ENCODE data around the gene TBC1D8.

The TBC1D8 gene

GRCh38 chr2:101111917-101112771, 39.0 kb downstream of the TBC1D8 start:
- DNase-seq (ENCODE audit: low read depth): peak; percentile 42

DNA sequence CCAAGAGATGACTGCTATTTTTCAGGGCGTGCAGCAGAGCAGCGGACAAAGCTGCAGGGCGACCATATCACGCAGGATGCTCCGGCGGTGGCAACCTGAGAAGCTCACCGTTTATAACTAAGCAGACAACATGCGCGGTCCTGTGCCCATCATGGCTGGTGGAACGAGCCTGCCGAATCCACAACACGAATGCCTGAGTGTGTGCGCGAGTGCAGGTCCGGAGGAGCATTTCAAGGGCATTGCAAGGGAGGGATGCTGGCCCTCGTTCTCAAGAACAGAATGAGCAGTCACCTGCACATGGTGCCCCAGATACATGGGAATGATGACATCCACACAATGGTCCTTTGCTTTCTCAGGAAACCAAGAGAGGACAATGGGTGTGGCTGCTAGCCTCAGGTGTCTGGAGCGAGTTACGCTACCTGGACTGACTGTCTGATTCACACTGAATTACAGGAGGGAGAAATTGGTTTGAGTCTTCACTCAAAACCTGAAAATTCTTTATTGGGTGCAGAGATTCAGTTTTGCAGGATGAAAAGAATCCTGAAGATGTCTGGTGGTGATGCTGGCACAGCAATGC, 39.8 kb downstream of the TBC1D8 start:
- DNase-seq (ENCODE audit: low read depth): no peak

GRCh38 chr2:101109451-101110118, 41.6 kb downstream of the TBC1D8 start:
- no peak for DNase-seq (ENCODE audit: low read depth)

GRCh38 chr2:101108357-101108756, 42.8 kb downstream of the TBC1D8 start:
- DNase-seq (ENCODE audit: low read depth): no peak

- DNase-seq (ENCODE audit: low read depth): no peak
These were observed 43.9 kb downstream of the TBC1D8 start for GRCh38 chr2:101107241-101107640.

GRCh38 chr2:101106453-101107181, 44.6 kb downstream of the TBC1D8 start:
- DNase-seq (ENCODE audit: low read depth): no peak

DNA sequence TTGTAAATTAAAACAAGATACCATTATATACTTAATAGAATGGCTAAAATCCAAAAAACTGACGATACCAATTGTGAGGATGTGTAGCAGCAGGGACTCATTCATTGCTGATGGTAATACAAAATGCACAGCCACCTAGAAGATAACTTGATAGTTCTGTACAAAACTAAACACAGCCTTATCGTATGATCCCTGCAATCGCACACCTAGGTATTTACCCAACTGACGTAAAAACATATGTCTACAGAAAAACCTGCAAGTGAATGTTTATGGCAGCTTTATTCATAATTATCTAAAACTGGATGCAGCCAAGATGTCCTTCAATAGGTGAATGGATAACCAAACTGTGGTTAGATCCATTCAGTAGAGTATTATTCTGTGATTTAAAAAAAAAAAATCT, 45.5 kb downstream of the TBC1D8 start:
- no peak for DNase-seq (ENCODE audit: low read depth)

GRCh38 chr2:101097638-101098037, 53.5 kb downstream of the TBC1D8 start:
- DNase-seq (ENCODE audit: low read depth): no peak

DNA sequence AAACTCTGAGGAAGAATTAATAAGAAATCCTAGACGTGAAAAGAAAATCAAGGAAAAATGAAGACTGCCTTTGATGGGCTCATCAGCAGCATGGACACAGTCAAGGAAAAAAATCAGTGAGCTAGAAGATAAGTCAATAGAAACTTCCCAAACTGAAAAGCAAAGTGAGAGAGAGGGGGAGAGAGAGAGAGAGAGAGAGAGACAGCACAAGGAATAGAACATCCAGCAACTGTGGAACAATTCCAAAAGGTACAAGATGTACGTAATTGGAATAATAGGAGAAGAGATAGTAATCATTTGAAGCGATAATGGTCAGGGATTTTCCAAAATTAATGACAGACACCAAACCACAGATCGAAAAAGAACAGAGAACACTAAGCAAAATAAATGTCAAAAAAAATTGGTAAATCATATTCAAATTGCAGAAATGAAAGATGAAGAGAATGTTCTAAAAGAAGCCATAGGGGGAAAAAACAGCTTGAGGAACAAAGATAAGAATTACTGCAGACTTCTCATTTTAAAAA, 54.5 kb downstream of the TBC1D8 start:
- no peak for DNase-seq (ENCODE audit: low read depth)

GRCh38 chr2:101094351-101094750, 56.8 kb downstream of the TBC1D8 start:
- no peak for DNase-seq (ENCODE audit: low read depth)

DNA sequence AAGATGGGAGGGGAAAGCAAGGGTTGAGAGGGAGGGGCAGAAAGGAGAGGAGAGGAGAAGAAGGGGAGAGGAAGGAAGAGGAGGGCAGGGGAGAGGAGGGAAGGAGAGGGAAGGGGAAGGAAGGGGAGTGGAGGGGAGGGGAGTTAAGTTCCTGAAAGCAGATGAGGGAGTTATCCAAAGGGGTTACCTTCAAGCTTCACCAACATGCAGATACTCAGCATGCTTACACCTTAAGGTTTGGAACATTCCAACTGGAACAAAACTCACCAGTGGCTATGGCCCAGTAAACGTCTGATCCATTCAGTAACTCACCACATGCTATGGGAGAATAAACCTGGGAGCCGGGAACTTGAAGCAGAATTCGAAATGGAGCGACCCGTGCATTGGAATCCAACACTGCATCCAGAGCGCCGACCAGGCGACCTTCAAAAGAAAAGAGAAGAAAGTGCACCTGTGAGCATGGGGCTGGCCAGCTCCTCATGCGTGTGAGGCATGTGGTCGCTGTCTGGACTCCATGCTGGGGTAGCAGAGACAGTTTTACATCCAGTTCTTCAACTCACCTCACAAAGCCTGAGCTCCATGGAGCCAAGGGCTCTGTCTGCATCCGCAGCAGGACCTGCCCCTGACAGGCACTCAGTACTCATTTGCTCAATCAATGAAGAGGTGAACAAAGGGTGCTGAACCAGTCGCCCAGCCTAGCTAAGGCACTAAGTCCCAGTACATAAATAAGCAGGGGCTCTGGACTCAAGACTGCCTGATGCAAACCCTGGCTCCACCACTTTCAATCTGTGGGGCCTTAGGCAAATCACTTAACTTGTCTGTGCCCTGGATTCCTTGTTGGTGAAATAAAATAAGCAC, 61.0 kb downstream of the TBC1D8 start:
- DNase-seq (ENCODE audit: low read depth): no peak

GRCh38 chr2:101089419-101089818, 61.8 kb downstream of the TBC1D8 start:
- DNase-seq (ENCODE audit: low read depth): no peak

DNA sequence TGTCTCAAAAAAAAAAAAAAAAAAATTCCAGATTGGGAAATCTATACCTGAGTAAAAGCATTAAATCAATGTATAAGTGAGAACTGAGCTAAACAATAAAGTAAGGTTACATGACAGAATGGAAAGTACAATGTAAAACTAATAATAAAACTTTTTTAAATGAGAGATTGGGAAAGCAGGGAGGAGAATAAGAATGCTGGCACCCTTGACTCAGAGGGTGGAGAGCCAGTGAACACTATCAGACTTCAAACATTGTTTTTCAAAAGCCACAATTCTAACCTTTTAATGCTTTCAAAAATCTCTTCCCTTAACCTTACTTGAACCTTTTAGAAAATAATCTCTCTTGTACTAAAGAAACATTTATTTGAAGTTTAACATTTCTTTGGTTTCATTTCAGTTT, 63.5 kb downstream of the TBC1D8 start:
- DNase-seq (ENCODE audit: low read depth): no peak

DNA sequence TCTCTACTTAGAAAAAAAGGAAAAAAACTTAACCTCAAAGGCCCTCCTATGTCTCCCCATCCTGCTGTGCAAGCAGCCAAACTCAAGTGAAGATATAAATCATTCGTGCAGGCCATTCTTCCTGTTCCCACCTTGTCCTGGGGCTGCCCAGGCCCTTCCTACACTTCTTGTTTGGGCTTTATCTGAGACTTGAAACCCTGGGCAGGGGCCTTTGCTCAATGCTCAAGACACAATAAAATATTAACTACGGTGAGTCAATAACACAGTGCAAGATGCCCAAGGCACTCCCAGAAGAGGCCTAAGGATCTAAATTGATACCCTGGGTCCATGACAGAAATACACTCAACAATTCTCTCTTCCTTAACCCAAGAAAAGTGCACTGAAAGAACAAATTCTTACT, 67.6 kb downstream of the TBC1D8 start:
- no peak for DNase-seq (ENCODE audit: low read depth)

- no peak for DNase-seq (ENCODE audit: low read depth)
These were observed 68.2 kb downstream of the TBC1D8 start for GRCh38 chr2:101082998-101083397.

GRCh38 chr2:101081375-101081907, 69.7 kb downstream of the TBC1D8 start:
- no peak for DNase-seq (ENCODE audit: low read depth)

GRCh38 chr2:101080211-101081068, 70.7 kb downstream of the TBC1D8 start:
- no peak for DNase-seq (ENCODE audit: low read depth)

DNA sequence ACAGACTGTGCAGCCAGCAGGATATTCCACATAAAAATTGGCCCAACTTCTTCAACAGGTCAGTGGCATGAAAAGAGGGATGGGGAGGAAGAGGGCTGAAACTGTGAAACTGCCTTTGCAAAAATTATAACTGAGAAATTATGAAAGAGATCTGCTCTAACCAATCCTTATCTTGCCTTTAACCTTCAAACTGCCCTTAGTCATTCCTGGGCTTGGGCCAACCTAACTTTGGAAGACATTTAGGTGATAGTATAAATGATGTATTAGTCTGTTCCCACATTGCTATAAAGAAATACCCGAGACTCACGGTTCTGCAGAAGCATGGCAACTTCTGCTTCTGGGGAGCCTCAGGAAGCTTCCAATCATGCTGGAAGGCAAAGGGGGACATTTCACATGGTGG, 74.6 kb downstream of the TBC1D8 start:
- no peak for DNase-seq (ENCODE audit: low read depth)

DNA sequence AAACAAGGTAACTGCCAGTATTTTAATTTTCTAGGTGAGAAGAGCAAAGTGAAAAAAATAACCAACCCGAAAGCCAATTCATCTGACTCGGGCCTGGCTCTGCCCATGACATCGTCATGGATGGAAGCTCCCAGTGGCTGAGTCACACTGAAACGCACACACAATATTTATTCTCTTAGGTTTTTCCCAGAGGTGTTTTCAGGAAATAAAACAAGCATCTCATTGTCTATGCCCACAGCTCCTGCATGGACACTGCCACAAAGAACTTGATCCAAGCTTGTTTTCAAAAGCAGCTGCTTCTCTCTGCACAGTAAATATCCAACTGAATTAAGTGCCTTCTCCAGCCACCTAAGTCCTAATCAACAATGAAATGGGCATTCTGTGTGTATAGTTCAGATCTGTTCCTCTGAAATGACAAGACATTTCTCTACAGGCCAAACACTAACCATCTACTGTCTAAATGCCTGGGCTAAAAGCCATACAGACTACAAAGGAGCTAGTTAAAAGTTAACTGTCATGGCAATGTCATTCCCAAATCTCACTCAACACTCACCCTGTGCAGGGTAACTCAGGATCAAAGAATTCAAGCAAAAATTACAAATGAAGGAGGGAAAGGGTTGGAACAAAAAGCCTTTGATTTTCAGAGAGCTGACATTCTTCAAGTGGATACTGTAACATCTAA, 86.2 kb downstream of the TBC1D8 start:
- DNase-seq (ENCODE audit: low read depth): peak; percentile 18

DNA sequence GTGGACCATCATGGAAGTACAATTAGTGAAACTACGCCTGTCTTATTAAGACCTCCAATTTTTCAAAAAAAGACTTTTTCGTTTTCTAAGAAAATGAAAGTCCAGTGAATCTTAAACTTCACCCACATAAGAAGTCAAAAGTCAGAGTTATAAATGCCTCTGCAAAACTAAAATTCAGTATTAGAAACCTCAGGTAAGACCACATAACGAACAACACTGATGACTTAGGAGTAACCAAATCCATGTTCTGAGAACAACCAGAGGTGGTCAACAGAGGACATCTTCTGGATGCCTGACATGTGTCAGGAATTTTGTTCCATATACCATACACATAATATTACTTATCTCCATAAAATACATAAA, 86.7 kb downstream of the TBC1D8 start:
- no peak for DNase-seq (ENCODE audit: low read depth)

All from HS-5 (cell line).